Measurements from ENCODE around the gene RYR2. TPM values are rescaled to one million over a fixed set of nuclear protein-coding genes. Genes with fewer than 3 reads are reported as not detected.

RYR2 gene
- polyA plus RNA-seq, 1 experiment = not detected

GRCh38 chr1:236998546-236998945 lies 43.4 kb upstream of the RYR2 start:
- CTCF ChIA-PET = no interaction called here
- POLR2A ChIA-PET = no interaction called here
- no peak for DNase-seq (ENCODE audit: low read depth, low spot score)
- no peaks in the 10 kb centered on the region for H3K27me3 ChIP-seq (ENCODE audit: control insufficient read depth, insufficient read depth, low read length)
- H3K9me3 ChIP-seq (ENCODE audit: control insufficient read depth, insufficient read depth, low read length) = peaks cover 32% of the 10 kb centered on the region
- TF ChIP-seq, protein P1, sequence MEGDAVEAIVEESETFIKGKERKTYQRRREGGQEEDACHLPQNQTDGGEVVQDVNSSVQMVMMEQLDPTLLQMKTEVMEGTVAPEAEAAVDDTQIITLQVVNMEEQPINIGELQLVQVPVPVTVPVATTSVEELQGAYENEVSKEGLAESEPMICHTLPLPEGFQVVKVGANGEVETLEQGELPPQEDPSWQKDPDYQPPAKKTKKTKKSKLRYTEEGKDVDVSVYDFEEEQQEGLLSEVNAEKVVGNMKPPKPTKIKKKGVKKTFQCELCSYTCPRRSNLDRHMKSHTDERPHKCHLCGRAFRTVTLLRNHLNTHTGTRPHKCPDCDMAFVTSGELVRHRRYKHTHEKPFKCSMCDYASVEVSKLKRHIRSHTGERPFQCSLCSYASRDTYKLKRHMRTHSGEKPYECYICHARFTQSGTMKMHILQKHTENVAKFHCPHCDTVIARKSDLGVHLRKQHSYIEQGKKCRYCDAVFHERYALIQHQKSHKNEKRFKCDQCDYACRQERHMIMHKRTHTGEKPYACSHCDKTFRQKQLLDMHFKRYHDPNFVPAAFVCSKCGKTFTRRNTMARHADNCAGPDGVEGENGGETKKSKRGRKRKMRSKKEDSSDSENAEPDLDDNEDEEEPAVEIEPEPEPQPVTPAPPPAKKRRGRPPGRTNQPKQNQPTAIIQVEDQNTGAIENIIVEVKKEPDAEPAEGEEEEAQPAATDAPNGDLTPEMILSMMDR (IDR thresholded peaks at IDR 0.05; ENCODE audit: low read depth, low read length) = no peak
- no peak overlapping the region for H3K27ac ChIP-seq (ENCODE audit: low read depth, low read length)
- no peak overlapping the region for H3K4me3 ChIP-seq (ENCODE audit: low read depth, low read length)

GRCh38 chr1:237000191-237000590 lies 41.8 kb upstream of the RYR2 start:
- ChIA-PET POLR2A (no interaction called here), CTCF (no interaction called here)
- Histone ChIP-seq H3K27me3 (ENCODE audit: control insufficient read depth, insufficient read depth, low read length) (no peaks in the 10 kb centered on the region), H3K4me3 (ENCODE audit: low read depth, low read length) (no peak overlapping the region), H3K27ac (ENCODE audit: low read depth, low read length) (no peak overlapping the region), H3K9me3 (ENCODE audit: control insufficient read depth, insufficient read depth, low read length) (peaks cover 32% of the 10 kb centered on the region)
- TF ChIP-seq, protein P1 (IDR thresholded peaks at IDR 0.05; ENCODE audit: low read depth, low read length) = no peak
- DNase-seq (ENCODE audit: low read depth, low spot score) = no peak

GRCh38 chr1:237003516-237003915 lies 38.5 kb upstream of the RYR2 start:
- ChIA-PET POLR2A (no interaction called here), CTCF (no interaction called here)
- no peak for DNase-seq (ENCODE audit: low read depth, low spot score)
- no peaks in the 10 kb centered on the region for H3K27me3 ChIP-seq (ENCODE audit: control insufficient read depth, insufficient read depth, low read length)
- peaks cover 25% of the 10 kb centered on the region for H3K9me3 ChIP-seq (ENCODE audit: control insufficient read depth, insufficient read depth, low read length)
- TF ChIP-seq, protein P1 (IDR thresholded peaks at IDR 0.05; ENCODE audit: low read depth, low read length) = no peak
- no peak overlapping the region for H3K4me3 ChIP-seq (ENCODE audit: low read depth, low read length)
- no peak overlapping the region for H3K27ac ChIP-seq (ENCODE audit: low read depth, low read length)

- CTCF ChIA-PET = no interaction called here
- TF ChIP-seq, protein P1 (IDR thresholded peaks at IDR 0.05; ENCODE audit: low read depth, low read length) = no peak
- DNase-seq (ENCODE audit: low read depth, low spot score) = no peak
Measured at GRCh38 chr1:237004116-237004515, 37.9 kb upstream of the RYR2 start, which contains the start of gene MT1HL1. Gene MT1HL1 (minus strand): TSS chr1:237004441. CDS start chr1:237004372, 69 bp downstream.

GRCh38 chr1:237005674-237006073 lies 36.3 kb upstream of the RYR2 start:
- no peaks in the 10 kb centered on the region for H3K27me3 ChIP-seq (ENCODE audit: control insufficient read depth, insufficient read depth, low read length)
- no peak overlapping the region for H3K27ac ChIP-seq (ENCODE audit: low read depth, low read length)
- ChIA-PET POLR2A (no interaction called here), CTCF (no interaction called here)
- TF ChIP-seq, protein P1 (IDR thresholded peaks at IDR 0.05; ENCODE audit: low read depth, low read length) = no peak
- no peak for DNase-seq (ENCODE audit: low read depth, low spot score)
- H3K9me3 ChIP-seq (ENCODE audit: control insufficient read depth, insufficient read depth, low read length) = peaks cover 19% of the 10 kb centered on the region
- no peak overlapping the region for H3K4me3 ChIP-seq (ENCODE audit: low read depth, low read length)

More at GRCh38 chr1:237004116-237004515, 37.9 kb upstream of the RYR2 start, which contains the start of gene MT1HL1:
- POLR2A ChIA-PET = no interaction called here
- no peak within 1 kb of the TSS for H3K4me3 ChIP-seq (ENCODE audit: low read depth, low read length)
- peaks cover 25% of the 10 kb centered on the region for H3K9me3 ChIP-seq (ENCODE audit: control insufficient read depth, insufficient read depth, low read length)
- no peaks in the 10 kb centered on the region for H3K27me3 ChIP-seq (ENCODE audit: control insufficient read depth, insufficient read depth, low read length)
- H3K27ac ChIP-seq (ENCODE audit: low read depth, low read length) = no peak within 1 kb of the TSS

All from AG04450 (cell line).